Stimulated activated CD4-positive, alpha-beta T cell treated with anti-CD3 and anti-CD28 coated beads, Interleukin-12 subunit alpha, Interleukin-12 subunit beta, amount 100 ng/mL, for 4 hours (primary cell): Measurements from ENCODE around the gene CHPF.

Experiments
- DNase-seq: peaks from one replicate; pipeline ENCODE4 v3.0.0-alpha.2; 2020

Gene CHPF

DNA sequence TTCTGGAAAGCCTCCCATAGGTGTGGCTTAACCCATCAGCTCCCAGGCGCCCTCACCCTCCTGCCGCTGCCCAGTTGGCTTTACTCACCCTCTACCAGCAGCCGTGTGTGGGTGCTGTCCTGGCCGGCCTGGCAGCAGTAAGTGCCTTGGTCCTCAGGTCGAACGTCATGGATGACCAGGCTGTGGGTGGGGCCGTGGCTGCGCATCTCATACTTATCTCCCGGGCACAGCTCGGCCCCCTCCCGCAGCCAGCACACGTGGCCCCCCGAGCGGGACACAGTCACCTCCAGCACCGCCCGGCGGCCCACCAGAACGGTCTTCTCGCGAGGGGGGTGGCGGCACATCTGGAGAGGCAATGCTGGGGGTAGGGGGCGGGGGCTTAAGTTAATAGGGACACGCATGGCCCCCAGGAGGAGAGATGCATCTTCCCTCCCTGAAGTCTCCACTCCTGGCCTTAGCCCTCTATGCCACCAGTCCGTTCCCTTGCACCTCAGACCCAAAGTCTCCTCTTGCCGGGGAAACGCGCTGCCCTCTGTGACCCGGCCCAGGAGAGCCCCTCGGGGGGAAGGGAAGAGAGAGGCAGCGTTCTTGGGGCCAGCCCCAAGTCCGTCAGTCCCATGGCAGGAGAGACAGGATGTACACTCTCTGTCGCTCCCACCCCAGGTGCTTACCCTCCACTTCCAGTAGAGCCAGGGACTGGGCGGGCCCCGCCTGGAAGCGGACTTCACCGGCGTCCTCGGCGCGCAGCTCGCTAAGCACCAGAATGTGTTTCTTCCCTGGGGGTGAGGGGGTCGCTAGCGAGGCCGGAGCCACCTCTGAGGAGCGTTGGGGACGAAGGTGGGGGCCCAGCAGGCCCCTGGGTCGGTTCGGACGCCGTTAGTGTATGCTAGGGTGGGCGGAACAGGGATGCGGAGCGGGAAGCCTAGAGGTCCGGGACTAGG is 8.1 kb upstream of the CHPF start:
- no peak for DNase-seq

DNA sequence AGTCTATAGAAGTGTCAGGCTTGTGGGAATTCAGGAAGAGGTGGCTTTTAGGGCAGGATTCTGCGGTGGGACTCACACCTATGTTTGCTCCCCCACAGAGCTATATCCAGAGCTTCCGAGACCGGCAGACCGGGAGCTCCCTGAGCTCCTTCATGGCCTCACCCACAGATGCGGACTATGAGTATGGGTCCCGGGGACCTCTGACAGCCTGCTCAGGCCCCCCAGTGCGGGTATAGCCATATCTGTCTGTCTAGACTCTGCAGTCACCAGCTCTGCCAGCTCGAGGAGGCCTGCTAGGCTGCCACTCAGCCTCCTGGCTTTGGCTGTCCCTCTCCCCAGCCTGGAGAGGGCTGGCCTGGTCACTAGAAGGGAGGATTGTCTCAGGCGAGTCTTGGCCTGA is 6.0 kb upstream of the CHPF start:
- DNase-seq: no peak

DNA sequence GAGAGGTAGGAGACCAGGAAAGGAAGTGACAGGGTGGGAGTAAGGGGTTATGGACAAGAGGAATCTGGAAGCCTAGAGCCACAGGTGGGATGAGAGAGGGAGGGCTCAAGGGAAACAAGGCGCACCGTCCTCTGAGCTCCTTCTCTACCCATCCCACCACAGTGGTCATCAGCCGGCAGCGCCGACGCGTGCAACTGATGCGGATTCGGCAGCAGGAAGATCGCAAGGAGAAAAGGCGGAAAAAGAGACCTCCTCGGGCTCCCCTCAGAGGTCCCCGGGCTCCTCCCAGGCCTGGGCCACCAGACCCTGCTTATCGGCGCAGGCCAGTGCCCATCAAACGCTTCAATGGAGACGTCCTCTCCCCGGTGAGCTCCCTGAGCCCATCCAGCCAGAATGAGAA is 5.4 kb upstream of the CHPF start:
- DNase-seq: no peak

DNA sequence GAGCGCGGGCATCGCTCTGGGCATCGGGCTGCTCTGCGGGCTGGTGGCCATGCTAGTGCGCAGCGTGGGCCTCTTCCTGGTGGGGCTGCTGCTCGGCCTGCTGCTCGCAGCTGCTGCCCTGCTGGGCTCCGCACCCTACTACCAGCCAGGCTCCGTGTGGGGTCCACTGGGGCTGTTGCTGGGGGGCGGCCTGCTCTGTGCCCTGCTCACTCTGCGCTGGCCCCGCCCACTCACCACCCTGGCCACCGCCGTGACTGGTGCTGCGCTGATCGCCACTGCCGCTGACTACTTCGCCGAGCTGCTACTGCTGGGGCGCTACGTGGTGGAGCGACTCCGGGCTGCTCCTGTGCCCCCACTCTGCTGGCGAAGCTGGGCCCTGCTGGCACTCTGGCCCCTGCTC is 4.0 kb upstream of the CHPF start:
- no peak for DNase-seq

DNA sequence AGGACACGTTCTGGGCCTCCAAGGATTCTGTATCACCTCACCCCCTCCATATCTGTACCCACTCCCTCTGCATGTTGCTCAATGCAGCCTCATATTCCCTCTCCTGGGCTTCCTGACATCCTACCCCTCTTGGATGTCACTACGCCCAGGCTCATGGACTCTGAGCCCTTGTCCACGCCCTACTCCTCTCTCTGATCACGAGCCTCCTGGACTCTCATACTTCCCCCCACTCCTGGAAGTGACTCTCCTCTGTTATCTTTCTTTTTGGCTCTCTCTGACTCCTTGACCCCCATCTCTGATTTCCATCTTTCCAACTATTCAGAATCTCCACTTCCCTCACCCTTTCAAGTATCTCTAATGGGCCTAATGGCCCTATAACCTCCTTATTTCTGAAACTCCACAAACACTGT is 2.3 kb upstream of the CHPF start:
- DNase-seq: no peak

DNA sequence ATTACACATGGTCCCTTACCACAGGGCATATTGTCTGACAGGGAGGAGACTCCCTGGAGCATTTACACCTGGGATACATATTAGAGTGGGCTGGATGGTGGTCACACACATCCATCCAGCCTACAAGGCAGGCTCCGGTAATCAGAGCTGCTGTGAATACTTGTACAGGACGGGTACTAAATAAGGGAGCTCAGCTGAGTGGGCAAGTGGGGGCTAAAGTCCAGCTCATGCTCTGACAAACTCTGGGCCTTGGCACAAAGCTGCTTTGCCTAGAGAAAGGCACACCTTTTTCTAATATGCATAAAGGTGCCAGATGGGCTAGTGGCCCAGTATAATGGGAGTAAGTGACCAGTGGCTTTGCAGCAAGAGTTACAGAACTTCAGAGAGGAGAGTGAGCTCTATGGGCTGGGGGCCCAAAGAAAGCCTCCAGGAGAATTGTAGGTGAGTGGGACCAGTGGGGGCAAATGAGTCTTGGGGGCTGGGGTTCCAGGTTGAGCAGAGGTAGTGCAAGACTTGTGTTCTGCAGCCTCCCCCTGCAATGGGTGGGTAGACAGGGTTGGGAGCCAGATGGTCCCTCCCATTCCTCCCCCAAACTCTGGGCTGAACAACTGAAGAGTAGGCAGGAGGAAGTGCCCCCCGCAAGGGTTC is 1.8 kb upstream of the CHPF start:
- no peak for DNase-seq

DNA sequence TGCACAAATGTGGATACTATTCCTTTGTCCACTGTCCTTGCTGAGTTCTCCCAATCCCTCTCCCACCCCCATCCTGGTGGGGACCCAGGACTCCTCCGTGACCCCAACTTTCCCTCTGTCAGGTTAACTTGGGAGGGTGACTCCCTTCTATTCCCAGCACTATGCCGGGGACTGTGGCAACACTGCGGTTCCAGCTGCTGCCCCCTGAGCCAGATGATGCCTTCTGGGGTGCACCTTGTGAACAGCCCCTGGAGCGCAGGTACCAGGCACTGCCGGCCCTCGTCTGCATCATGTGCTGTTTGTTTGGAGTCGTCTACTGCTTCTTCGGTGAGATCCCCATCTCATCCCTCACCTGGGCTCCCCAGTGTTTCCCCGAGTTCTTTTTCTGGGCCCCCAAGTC is 958 bp upstream of the CHPF start:
- no peak for DNase-seq

DNA sequence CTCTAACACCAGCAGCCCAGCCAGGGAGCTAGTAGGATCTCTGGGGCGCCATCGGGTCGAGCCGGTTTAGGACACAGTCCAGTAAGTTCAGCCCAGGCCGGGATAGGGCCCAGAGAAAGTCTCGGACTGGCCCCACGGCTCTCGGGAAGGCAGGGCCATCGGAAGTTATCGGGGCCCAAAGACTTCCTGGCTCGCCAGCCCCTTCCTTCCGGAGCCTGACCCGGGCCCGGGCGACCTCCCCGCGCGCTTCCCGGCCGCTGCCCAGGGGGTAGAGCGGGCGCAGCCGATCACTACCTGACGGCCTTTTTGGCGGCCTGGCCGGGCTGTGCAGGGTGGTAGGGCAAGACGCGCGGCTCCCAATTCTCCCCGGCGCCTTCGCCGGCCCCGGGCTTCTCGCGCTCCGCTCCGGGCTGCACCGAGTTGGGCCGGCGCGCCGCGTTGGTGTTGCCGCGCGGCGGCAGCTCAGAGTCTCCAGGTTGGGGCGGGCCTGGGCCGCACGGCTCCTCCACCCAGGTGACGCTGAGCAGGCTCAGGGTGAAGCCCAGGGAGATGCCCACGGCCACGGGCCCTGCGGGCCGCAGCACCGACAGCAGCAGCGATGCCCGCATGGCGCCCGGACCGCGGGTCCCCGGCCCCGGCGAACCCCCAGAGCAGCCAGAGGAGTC is 546 bp downstream of the CHPF start:
- DNase-seq: no peak

DNA sequence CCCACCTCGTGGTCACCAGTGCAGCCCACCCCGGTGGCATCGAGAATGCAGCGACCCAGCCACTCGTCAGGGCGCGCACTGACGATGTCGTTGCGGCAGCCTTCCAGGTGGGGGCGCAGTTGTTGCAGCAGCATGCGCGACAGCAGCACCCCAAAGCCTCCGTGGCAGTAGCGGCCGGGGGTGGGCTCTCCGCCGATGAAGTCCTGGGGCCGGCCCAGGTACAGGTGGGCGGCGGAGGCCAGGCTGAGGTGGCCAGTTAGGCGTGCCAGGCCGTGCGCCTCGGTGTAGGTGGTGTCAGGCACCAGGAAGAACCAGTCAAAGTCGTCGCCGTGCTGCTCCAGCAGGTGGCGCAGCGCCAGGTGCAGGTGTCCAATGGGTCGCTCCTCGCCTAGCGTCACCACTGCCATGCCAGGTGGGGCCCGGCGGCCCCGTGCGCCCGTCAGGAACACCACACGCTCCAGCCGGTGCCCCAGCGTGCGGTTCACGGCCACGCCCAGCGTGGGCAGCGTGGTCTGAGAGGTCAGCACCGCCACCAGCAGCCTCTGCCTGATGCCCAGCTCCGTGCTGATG is 1.9 kb downstream of the CHPF start:
- DNase-seq: peak; percentile 87

DNA sequence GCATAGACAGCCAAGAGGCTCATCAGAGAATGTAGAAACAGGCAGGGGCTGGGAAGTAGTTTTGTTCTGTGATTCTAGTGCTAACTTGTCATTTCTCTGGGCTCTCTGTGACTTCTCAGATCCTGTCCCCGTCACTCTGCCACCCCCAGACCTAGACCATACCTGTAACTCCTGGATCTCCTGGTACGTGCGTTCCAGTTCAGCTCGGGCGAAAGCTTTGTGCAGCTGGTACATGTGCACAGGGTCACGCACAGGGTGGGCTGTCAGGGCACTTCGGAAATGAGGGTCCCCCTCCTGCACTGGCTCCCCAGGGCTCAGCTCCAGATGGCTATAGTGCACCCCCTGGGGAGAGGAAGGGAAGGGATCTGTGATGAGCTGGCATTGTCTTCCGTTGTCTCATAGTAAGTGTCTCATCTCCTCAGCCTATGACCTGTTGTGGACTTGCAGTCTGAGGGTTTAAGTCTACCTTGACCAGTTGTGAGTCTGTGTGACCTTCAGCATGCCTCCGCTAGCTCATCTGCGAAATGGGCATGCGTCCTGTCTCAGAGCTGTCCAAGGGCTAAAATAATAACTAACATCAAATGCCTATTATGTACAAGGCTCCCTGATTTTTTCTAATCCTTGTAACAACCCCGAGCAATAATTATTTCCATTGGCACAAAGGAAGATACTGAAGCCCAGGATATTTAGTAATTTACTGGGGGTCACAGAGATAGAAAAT is 2.7 kb downstream of the CHPF start:
- DNase-seq: no peak

DNA sequence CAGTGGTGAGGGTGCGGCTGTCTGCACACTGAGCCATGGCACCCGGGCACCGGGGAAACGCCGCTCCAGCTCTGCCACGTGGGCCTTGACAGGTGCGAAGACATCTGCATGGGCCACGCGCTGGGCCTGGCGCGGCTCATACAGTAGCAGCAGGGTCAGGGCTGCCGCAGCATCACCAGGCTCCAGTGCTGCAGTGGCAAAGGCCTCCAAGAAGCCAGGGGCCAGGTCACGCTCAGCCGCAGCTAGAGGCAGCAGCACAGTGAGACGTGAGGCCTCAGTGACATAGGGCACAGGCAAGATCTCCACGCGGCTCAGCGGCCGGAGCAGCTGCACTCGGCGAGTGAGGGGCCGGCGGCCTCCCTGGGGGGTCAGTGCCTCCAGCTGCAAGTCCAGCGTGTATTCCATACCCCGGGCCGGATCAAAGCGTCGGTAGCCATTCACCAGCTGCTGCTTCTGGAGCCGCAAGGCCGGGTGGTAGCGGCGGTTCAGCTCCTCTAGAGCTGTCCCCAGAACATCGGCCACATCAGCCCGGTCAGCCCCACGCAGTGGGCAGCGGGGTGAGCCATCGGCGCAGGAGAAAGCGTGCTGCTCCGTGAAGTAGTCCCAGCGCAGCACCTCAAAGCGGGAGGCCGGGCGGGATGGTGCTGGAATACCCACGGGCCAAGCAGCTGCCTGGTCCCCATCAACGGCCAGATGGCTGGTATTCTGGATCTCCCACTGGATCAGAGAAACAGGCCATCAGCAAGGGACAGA is 3.5 kb downstream of the CHPF start:
- DNase-seq: no peak

DNA sequence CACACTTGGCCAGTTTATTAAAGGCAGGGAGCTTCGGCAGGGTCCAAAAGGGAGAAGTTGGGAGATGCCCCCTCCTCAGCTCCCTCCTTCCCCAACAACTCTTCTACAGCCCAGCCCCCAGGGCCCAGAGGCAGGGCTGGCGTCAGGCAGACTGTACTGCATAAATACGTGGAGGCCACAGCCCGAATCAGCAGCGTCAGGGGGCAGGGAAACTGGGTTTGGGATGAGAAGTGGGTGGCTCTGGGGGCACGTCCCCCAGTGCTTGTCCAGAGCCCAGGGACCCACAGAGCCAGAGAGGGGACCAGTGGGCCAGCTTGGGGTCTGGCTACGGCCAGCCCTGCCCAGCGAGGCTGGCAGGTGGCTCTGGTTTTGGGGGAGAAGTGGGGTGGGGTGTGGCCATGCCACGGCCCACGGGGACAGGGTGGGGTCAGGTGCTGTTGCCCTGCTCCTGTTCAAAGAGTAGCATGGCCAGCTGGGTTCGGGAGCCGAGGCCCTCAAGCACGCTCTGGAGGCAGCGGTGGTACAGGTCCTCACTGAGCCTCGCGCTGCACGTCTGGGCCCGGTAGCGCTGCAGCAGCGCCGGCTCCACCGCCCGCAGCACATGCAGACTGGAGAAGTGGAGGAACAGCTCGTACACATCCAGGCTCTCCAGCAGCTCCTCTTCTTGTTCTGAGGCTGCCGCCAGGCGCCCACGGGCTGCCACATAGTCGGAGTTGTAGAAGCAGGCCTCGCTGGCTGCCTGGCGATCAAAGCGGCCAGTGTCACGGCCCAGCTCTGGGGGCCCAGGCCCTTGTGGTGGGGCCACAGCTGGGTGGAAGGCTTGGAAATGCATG is 4.4 kb downstream of the CHPF start:
- no peak for DNase-seq

DNA sequence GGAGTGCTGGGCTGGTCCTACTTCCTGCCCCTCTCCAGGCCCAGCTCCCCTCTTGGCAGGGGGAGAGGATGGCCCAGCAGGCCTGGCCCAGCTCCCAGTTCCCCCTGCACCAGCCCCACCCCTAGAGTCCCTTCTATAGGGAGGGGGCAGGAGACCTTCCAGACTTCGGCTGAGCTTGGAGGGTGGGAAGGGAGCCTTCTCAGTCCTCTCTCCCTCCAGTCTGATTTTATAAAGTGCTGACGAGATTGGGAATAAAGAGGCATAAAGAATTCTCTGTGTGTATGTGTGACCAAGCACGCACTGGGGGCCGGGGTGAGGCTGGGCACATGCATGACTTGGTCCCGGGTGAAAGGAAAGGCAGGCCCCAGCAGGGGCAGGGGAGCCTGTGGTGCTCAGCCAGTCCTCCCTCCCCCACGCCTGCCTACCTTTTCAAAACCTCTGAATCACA is 5.1 kb downstream of the CHPF start:
- DNase-seq: no peak

DNA sequence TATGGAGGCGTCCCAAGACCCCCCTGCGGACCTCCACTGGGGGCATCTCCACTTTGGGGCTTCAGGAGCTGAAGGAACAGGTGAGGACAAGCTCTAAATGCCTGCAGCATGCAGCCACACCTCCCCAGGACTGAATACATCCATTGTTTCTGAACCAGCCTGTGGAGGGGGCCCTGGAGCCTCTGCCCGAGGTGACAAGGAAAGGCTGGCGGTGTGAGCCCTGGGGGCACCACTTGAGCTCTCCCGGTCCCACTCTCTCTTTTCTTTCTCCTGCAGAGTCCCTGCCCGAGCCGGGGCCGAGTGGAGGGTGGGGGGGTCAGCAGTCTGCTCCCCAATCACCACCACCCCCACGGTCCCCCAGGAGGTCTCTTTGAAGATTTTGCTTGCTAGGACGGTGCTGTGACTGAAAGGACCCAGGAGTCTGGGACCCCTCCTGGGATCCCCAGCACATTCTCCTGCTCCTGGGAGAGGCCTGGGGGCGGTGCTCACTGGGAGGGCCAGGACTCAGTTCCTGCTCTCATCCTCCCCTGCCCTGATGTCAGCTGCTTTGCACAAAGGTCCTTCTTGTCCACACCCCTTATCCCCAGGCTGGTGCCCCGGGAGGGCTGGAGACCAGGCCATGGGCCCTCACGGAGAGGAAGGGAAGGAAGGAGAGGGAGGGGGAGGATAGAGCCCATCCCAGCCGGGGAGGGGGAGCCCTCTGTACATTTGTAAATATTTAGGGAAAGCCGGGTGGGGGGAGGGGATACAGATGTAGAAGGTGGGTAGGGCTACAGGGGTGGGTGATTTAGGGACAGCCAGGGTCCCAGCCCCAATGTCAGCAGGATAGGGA is 5.7 kb downstream of the CHPF start:
- no peak for DNase-seq

DNA sequence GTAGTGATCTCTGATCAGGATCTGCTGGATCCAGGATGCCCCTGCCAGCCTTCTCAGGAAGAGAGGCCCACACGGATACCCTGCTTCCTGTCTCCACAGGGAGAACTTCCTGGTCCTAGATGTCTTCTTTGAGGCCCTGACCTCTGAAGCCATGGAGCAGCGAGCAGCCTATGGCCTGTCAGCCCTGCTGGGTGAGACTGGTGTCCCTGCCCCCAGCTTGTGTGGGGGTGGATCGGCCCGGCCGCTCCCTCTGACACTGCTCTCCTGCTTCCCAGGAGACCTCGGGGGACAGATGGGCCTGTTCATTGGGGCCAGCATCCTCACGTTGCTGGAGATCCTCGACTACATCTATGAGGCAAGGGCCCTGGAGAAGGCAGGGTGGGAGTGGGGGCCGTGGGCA is 6.6 kb downstream of the CHPF start:
- DNase-seq: no peak

DNA sequence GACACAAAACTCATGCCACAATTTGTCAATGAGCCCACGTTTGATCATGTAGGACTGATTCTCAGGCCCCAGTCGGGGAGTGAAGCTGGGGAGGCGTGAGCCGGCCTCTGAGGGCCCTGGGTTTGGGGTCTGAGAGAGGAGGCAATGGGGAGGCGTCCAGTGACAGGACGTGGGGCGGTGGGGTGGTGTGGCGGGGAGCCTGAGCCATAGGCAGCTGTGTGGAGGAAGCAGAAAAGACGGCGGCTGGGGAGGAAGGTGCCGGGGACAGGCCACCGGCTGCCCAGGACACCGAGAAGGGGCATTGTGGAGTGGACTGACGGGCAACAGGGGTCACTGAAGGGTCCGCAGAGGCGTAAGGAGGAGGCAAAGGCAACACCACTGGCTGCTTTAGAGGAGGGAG is 7.2 kb downstream of the CHPF start:
- DNase-seq: no peak

DNA sequence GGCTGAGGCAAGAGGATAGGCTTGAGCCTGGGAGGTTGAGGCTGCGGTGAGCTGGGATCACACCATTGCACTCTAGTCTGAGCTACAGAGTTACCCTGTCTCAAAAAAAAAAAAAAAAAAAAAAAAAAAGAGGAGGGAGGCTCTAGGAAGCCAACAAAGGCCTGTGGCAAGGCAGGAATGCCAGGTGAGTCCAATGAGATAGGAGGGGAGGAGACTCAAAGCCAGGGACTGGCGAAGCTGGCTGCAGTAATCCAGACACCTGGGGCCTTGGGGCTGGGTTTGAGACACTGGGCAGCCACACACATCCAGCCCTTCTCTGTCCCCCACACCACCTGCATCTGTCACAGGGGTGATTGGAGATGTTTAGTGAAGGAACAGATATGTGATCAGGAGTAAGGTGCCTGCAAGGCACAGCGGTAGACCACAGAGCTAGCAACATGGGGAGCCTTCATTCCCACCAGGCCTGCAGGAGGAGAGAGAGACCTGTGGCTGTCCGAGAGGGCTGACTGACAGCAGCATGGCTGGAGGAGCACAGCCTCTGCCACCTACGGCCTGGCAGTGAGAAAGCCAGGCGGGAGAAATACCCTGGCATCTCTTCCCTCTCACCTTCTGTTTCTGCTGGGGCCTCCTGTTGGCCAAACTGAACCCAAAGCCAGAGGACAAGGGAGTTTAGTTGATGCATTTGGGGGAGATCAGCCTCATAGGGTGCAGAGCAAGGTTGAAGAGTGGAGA is 9.5 kb downstream of the CHPF start:
- DNase-seq: no peak

DNA sequence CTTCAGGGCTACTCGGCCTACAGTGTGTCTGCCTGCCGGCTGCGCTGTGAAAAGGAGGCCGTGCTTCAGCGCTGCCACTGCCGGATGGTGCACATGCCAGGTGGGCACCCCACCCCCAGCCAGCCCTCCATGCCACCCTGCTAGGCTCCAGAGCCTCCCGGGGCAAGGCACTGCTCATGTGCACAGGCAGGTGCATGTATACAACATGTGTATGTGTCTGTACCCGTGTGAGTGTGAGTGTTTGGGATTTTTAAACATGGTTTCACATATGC is 11.3 kb downstream of the CHPF start:
- no peak for DNase-seq

DNA sequence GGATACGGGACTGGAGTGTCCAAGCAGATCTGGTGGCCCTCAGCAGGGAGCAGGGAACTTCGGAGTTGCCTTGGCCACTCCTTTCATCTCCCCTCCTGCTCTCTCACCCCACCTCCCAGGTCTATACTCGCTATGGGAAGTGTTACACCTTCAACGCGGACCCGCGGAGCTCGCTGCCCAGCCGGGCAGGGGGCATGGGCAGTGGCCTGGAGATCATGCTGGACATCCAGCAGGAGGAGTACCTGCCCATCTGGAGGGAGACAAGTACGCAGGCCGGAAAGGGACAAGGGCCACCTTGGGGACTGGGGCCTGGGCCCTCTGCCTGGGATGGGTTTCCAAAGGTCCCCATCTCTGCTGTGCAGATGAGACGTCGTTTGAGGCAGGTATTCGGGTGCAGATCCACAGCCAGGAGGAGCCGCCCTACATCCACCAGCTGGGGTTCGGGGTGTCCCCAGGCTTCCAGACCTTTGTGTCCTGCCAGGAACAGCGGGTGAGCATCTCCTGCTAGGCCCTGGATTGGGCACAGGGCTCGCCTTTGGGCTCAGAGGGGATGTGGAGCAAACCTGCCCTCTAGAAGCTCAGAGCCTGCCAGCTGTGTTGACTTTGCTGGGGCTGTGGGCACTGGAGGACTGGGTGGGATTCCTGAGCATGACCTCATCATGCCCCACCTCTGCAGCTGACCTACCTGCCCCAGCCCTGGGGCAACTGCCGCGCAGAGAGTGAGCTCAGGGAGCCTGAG is 11.8 kb downstream of the CHPF start:
- DNase-seq: no peak
